HEK293 (cell line): ENCODE results near the gene INO80E.

ENCODE experiments used
- CTCF ChIP-seq: fragments of 450-650 bp; formaldehyde crosslinking; IDR thresholded peaks from 2 replicates; pipeline ENCODE4 v1.5.1; 2016; ENCODE audit warnings: missing biosample characterization, missing genetic modification characterization
- IKZF3 ChIP-seq: fragments of 450-650 bp; IDR thresholded peaks from 2 replicates; pipeline ENCODE4 v1.5.0; 2018; ENCODE audit warnings: missing biosample characterization, mild to moderate bottlenecking, missing genetic modification characterization, moderate library complexity
- PATZ1 ChIP-seq: fragments of 450-650 bp; formaldehyde crosslinking; IDR thresholded peaks from 2 replicates; pipeline ENCODE4 v1.5.1; 2016; ENCODE audit warnings: missing biosample characterization, missing genetic modification characterization
- PRDM1 ChIP-seq: fragments of 450-650 bp; formaldehyde crosslinking; IDR thresholded peaks from 2 replicates; pipeline ENCODE4; 2016; ENCODE audit warnings: missing biosample characterization, missing genetic modification characterization
- PRDM10 ChIP-seq: fragments of 450-650 bp; formaldehyde crosslinking; IDR thresholded peaks from 2 replicates; pipeline ENCODE4 v1.5.1; 2016; ENCODE audit warnings: missing biosample characterization, missing genetic modification characterization
- PRDM6 ChIP-seq: fragments of 450-650 bp; formaldehyde crosslinking; IDR thresholded peaks from 2 replicates; pipeline ENCODE4 v1.5.1; 2017; ENCODE audit warnings: missing biosample characterization, missing genetic modification characterization
- SCRT2 ChIP-seq: fragments of 450-650 bp; formaldehyde crosslinking; IDR thresholded peaks from 2 replicates; pipeline ENCODE4 v1.5.1; 2016; ENCODE audit warnings: missing biosample characterization, missing genetic modification characterization
- ZBTB17 ChIP-seq: fragments of 450-650 bp; formaldehyde crosslinking; IDR thresholded peaks from 2 replicates; pipeline ENCODE4 v1.5.1; 2016; ENCODE audit warnings: missing biosample characterization, missing genetic modification characterization
- ZFP3 ChIP-seq: fragments of 450-650 bp; formaldehyde crosslinking; IDR thresholded peaks from 2 replicates; pipeline ENCODE4 v1.5.1; 2016; ENCODE audit warnings: low read depth, missing biosample characterization, missing genetic modification characterization
- ZNF146 ChIP-seq: fragments of 450-650 bp; formaldehyde crosslinking; IDR thresholded peaks from 2 replicates; pipeline ENCODE4 v1.5.1; 2016; ENCODE audit warnings: missing biosample characterization, missing genetic modification characterization
- ZNF2 ChIP-seq: fragments of 450-650 bp; formaldehyde crosslinking; IDR thresholded peaks from 2 replicates; pipeline ENCODE4 v1.5.1; 2016; ENCODE audit warnings: missing biosample characterization, missing genetic modification characterization
- ZNF211 ChIP-seq: fragments of 450-650 bp; formaldehyde crosslinking; IDR thresholded peaks from 2 replicates; pipeline ENCODE4 v1.5.1; 2016; ENCODE audit warnings: low read depth, missing biosample characterization, missing genetic modification characterization
- ZNF280C ChIP-seq: fragments of 450-650 bp; formaldehyde crosslinking; IDR thresholded peaks from 2 replicates; pipeline ENCODE4 v1.5.1; 2016; ENCODE audit warnings: missing biosample characterization, missing genetic modification characterization
- ZNF280D ChIP-seq: fragments of 450-650 bp; formaldehyde crosslinking; IDR thresholded peaks from 2 replicates; pipeline ENCODE4 v1.5.1; 2016; ENCODE audit warnings: missing biosample characterization, missing genetic modification characterization
- ZNF341 ChIP-seq: fragments of 450-650 bp; formaldehyde crosslinking; IDR thresholded peaks from 2 replicates; pipeline ENCODE4; 2016; ENCODE audit warnings: low read depth, missing biosample characterization, missing genetic modification characterization
- ZNF391 ChIP-seq: fragments of 450-650 bp; formaldehyde crosslinking; IDR thresholded peaks from 2 replicates; pipeline ENCODE4 v1.5.1; 2016; ENCODE audit warnings: low read depth, missing biosample characterization, missing genetic modification characterization, borderline replicate concordance
- ZNF488 ChIP-seq: fragments of 450-650 bp; formaldehyde crosslinking; IDR thresholded peaks from 2 replicates; pipeline ENCODE4 v1.5.1; 2016; ENCODE audit warnings: missing biosample characterization, missing genetic modification characterization
- ZNF549 ChIP-seq: fragments of 450-650 bp; IDR thresholded peaks from 2 replicates; pipeline ENCODE4 v1.5.1; 2018; ENCODE audit warnings: missing biosample characterization, missing genetic modification characterization, mild to moderate bottlenecking, inconsistent platforms, moderate library complexity
- ZNF792 ChIP-seq: fragments of 450-650 bp; formaldehyde crosslinking; IDR thresholded peaks from 2 replicates; pipeline ENCODE4 v1.5.1; 2016; ENCODE audit warnings: missing biosample characterization, missing genetic modification characterization
- ZNF830 ChIP-seq: fragments of 450-650 bp; IDR thresholded peaks from 2 replicates; pipeline ENCODE4 v1.5.0; 2018; ENCODE audit warnings: missing biosample characterization, missing genetic modification characterization, low read depth, mild to moderate bottlenecking, moderate library complexity
- ZSCAN16 ChIP-seq: fragments of 450-650 bp; formaldehyde crosslinking; IDR thresholded peaks from 2 replicates; pipeline ENCODE4 v1.5.1; 2016; ENCODE audit warnings: missing biosample characterization, missing genetic modification characterization
- ZXDB ChIP-seq: fragments of 450-650 bp; formaldehyde crosslinking; IDR thresholded peaks from 2 replicates; pipeline ENCODE4 v1.5.1; 2016; ENCODE audit warnings: missing biosample characterization, missing genetic modification characterization

Gene INO80E

GRCh38 chr16:30054959-30055553 lies 59.0 kb downstream of the INO80E start (continued):
- TF ChIP-seq ZNF280D (no peak), IKZF3 (tag by site-specific recombination) (peak; percentile 72), ZBTB17 (tag by site-specific recombination) (0 out of 2 replicates have a peak, but pooled peaks have one; percentile 40), ZNF549 (no peak), ZNF2 (tag by site-specific recombination) (peak; percentile 99), ZNF211 (tag by site-specific recombination) (no peak), PATZ1 (peak; percentile 81), ZNF280C (tag by site-specific recombination) (no peak), PRDM6 (no peak), ZNF391 (tag by site-specific recombination) (0 out of 2 replicates have a peak, but pooled peaks have one; percentile 57), ZFP3 (tag by site-specific recombination) (no peak), CTCF (peak; percentile 67; the same call in 1 of the 2 replicates), PRDM1 (tag by site-specific recombination) (peak; percentile 62; the same call in 1 of the 2 replicates), ZNF341 (peak; percentile 79), ZXDB (tag by site-specific recombination) (no peak), ZNF792 (tag by site-specific recombination) (no peak), PRDM10 (no peak; the same call in 1 of the 2 replicates), ZSCAN16 (tag by site-specific recombination) (no peak), ZNF830 (no peak), ZNF146 (tag by site-specific recombination) (no peak), SCRT2 (tag by site-specific recombination) (peak; percentile 38; the same call in 1 of the 2 replicates), ZNF488 (tag by site-specific recombination) (no peak)
